A673 (cell line): ENCODE measurements around the gene KLHL14. TPM values are rescaled to one million over a fixed set of nuclear protein-coding genes. Genes with fewer than 3 reads are reported as not detected.
A peak's percentile ranks its signal among the peaks of the same experiment; 100 is the strongest.
"Not testable (repeated sequence)": the region's sequence is repeated elsewhere in the genome, so short reads cannot be mapped to it uniquely, and the experiment has no call there.

Experiments used
- BruUV-seq: library from RNA; stranded (reverse); fragments of 400-500 nt; replicated peaks from 2 replicates; lab custom pipeline; 2021; lab: Mats Ljungman, UMichigan
- CTCF ChIA-PET: fragments of 300-600 bp; sonication (Branson Sonifier 250); formaldehyde crosslinking; loops from one replicate; lab custom pipeline; 2022; ENCODE audit warnings: antibody characterized with exemption; lab: Charles Lee
- POLR2A ChIA-PET: fragments of 300-600 bp; sonication (Branson Sonifier 250); formaldehyde crosslinking; loops from one replicate; lab custom pipeline; 2022; ENCODE audit warnings: antibody characterized with exemption; ENCODE audit not compliant: low non-redundant PET; lab: Charles Lee
- DNase-seq: peaks from one replicate; pipeline ENCODE4 v3.0.0-alpha.2; 2015; ENCODE audit warnings: low spot score
- H3K27ac ChIP-seq: fragments of 200-600 bp; sonication (generic); 2 replicates; pipeline ENCODE4 v1.5.1; 2016; ENCODE audit warnings: mixed run types, low read depth, mild to moderate bottlenecking, mixed read lengths, antibody characterized with exemption, low read length; ENCODE audit not compliant: poor library complexity, severe bottlenecking
- H3K27me3 ChIP-seq: fragments of 200-600 bp; sonication (generic); replicated peaks from 2 replicates; pipeline ENCODE4 v1.6.1; 2017; ENCODE audit warnings: mixed run types, low read depth, mild to moderate bottlenecking, mixed read lengths, antibody characterized with exemption, low read length; ENCODE audit not compliant: insufficient read depth, poor library complexity
- H3K36me3 ChIP-seq: fragments of 200-600 bp; sonication (generic); 2 replicates; pipeline ENCODE4 v1.6.1; 2016; ENCODE audit warnings: mixed run types, mild to moderate bottlenecking, mixed read lengths, antibody characterized with exemption, low read length; ENCODE audit not compliant: insufficient read depth, poor library complexity, severe bottlenecking
- H3K4me1 ChIP-seq: fragments of 200-600 bp; sonication (generic); 2 replicates; pipeline ENCODE4 v1.6.1; 2017; ENCODE audit warnings: mixed run types, mild to moderate bottlenecking, mixed read lengths, antibody characterized with exemption, low read length; ENCODE audit not compliant: insufficient read depth, poor library complexity, severe bottlenecking
- H3K4me3 ChIP-seq: fragments of 200-600 bp; sonication (generic); 2 replicates; pipeline ENCODE4 v1.5.1; 2016; ENCODE audit warnings: low read depth, mixed run types, mild to moderate bottlenecking, mixed read lengths, low read length; ENCODE audit not compliant: poor library complexity, severe bottlenecking
- H3K9me3 ChIP-seq: fragments of 200-600 bp; sonication (generic); 2 replicates; pipeline ENCODE4 v1.6.1; 2016; ENCODE audit warnings: mixed run types, low read depth, mild to moderate bottlenecking, mixed read lengths, antibody characterized with exemption, low read length; ENCODE audit not compliant: poor library complexity, severe bottlenecking
- CTCF ChIP-seq: fragments of 300-800, 200-600 bp; sonication (generic); conservative IDR thresholded peaks from 2 replicates; pipeline ENCODE4 v1.5.1; 2017; ENCODE audit warnings: low read depth, mild to moderate bottlenecking, antibody characterized with exemption, low read length, moderate library complexity, mixed read lengths
- EZH2 ChIP-seq: fragments of 200-600 bp; sonication (generic); IDR thresholded peaks from 2 replicates; pipeline ENCODE4 v1.6.1; 2017; ENCODE audit warnings: borderline replicate concordance, low read depth, mild to moderate bottlenecking, mixed read lengths, antibody characterized with exemption, low read length; ENCODE audit not compliant: poor library complexity, severe bottlenecking
- intact Hi-C: fragments of 100-400 bp; cut with micrococcal nuclease; formaldehyde crosslinking; loops from one replicate; pipeline ENCODE4 v1.10.0; 2022; ENCODE audit not compliant: unreplicated experiment
- total RNA-seq: library from RNA; stranded (reverse); gene quantifications from 2 replicates; pipeline ENCODE4 v1.2.3, GENCODE V29; 2021

The KLHL14 gene
- total RNA-seq, 1 experiment from 2014 or later: 2.3 TPM

- DNase-seq: peak; percentile 70
- POLR2A ChIA-PET: no interaction called here
Measured at GRCh38 chr18:32668956-32669355, 103.9 kb downstream of the KLHL14 start.

GRCh38 chr18:32661486-32662299 lies 111.1 kb downstream of the KLHL14 start:
- no peaks in the 10 kb centered on the region for H3K9me3 ChIP-seq
- no peaks in the 10 kb centered on the region for H3K36me3 ChIP-seq
- peak; percentile 42 for DNase-seq
- CTCF ChIA-PET: no interaction called here
- no TSS peak for BruUV-seq
- intact Hi-C loops: loop anchor here (10.0 kb wide), 1 partner anchor 387 kb away; no protein-coding TSS in a partner anchor
- no peak overlapping the region for H3K27ac ChIP-seq
- TF ChIP-seq EZH2 (no peak), CTCF (no peak)
- POLR2A ChIA-PET: no interaction called here
- H3K4me3 ChIP-seq: no peak overlapping the region
- no peaks in the 10 kb centered on the region for H3K27me3 ChIP-seq
- no peaks in the 10 kb centered on the region for H3K4me1 ChIP-seq

More at GRCh38 chr18:32668956-32669355, 103.9 kb downstream of the KLHL14 start:
- CTCF ChIA-PET: interaction anchor here (0.6 kb wide), 1 partner anchor 46 kb away, joined by 5 read pairs; no protein-coding TSS in a partner anchor
- Histone ChIP-seq H3K27ac (no peak overlapping the region), H3K27me3 (no peaks in the 10 kb centered on the region), H3K9me3 (no peaks in the 10 kb centered on the region), H3K36me3 (no peaks in the 10 kb centered on the region), H3K4me1 (peaks cover 11% of the 10 kb centered on the region), H3K4me3 (no peak overlapping the region)
- BruUV-seq: no TSS peak
- intact Hi-C loops: loop anchor here (10.0 kb wide), 1 partner anchor 394 kb away; no protein-coding TSS in a partner anchor
- no peak for TF ChIP-seq CTCF
- no peak for TF ChIP-seq EZH2

GRCh38 chr18:32654507-32654906 lies 118.3 kb downstream of the KLHL14 start:
- H3K36me3 ChIP-seq, POLR2A ChIA-PET, DNase-seq, intact Hi-C loops, H3K4me3 ChIP-seq, H3K27me3 ChIP-seq, H3K9me3 ChIP-seq, BruUV-seq, CTCF ChIA-PET, H3K27ac ChIP-seq, H3K4me1 ChIP-seq: not testable (repeated sequence)

- H3K4me3 ChIP-seq, H3K4me1 ChIP-seq, H3K36me3 ChIP-seq, CTCF ChIA-PET, POLR2A ChIA-PET, H3K27ac ChIP-seq, BruUV-seq, H3K27me3 ChIP-seq, intact Hi-C loops, H3K9me3 ChIP-seq: not testable (repeated sequence)
- DNase-seq: peak; percentile 40
Measured at GRCh38 chr18:32637659-32638058, 135.2 kb downstream of the KLHL14 start.
